CD8-positive, alpha-beta memory T cell (primary cell): ENCODE results near the gene KLK13. TPM values are rescaled to one million over a fixed set of nuclear protein-coding genes. Genes with fewer than 3 reads are reported as not detected.
A peak's percentile ranks its signal among the peaks of the same experiment; 100 is the strongest.

Source experiments
- CTCF ChIA-PET: fragments of 350-600 bp; sonication (Branson Sonifier 250); formaldehyde crosslinking; loops from one replicate; lab custom pipeline; 2021; ENCODE audit warnings: antibody characterized with exemption; lab: Charles Lee
- POLR2A ChIA-PET: fragments of 350-600 bp; sonication (Branson Sonifier 250); formaldehyde crosslinking; loops from one replicate; lab custom pipeline; 2021; ENCODE audit warnings: antibody characterized with exemption; lab: Charles Lee
- DNase-seq, 5 donors: peaks; one replicate each; pipeline versions ENCODE4 v3.0.0 to v3.0.0-alpha.2; 2020 to 2022; ENCODE audit warnings: mixed read lengths in 1 of 5
- H3K27ac ChIP-seq: one replicate; pipeline ENCODE4 v1.7.0; 2013; ENCODE audit warnings: low read depth, mild to moderate bottlenecking, low read length, moderate library complexity
- H3K27me3 ChIP-seq: 2 replicates; pipeline ENCODE4 v1.7.0; 2013; ENCODE audit warnings: low read length, mild to moderate bottlenecking; ENCODE audit not compliant: insufficient read depth, poor library complexity, severe bottlenecking
- H3K36me3 ChIP-seq: 2 replicates; pipeline ENCODE4 v1.7.0; 2013; ENCODE audit warnings: mild to moderate bottlenecking, low read length, moderate library complexity; ENCODE audit not compliant: insufficient read depth
- H3K4me1 ChIP-seq: 2 replicates; pipeline ENCODE4 v1.7.0; 2013; ENCODE audit warnings: mild to moderate bottlenecking, low read length, moderate library complexity; ENCODE audit not compliant: insufficient read depth
- H3K4me3 ChIP-seq: 2 replicates; pipeline ENCODE4 v1.7.0; 2013; ENCODE audit warnings: mild to moderate bottlenecking, low read length
- H3K9me3 ChIP-seq: 2 replicates; pipeline ENCODE4 v1.7.0; 2013; ENCODE audit warnings: mild to moderate bottlenecking, low read length
- H3K27ac Mint-ChIP-seq, 8 donors: one replicate each; pipeline ENCODE4 v1.8.0; 2020 to 2021; ENCODE audit warnings: mixed read lengths in 8 of 8, mild to moderate bottlenecking in 6 of 8, inconsistent platforms in 3 of 8, moderate library complexity in 3 of 8
- H3K27me3 Mint-ChIP-seq, 2 donors: one replicate each; pipeline ENCODE4 v1.8.0; 2020 to 2021; ENCODE audit warnings: mixed read lengths in 2 of 2, mild to moderate bottlenecking in 1 of 2, moderate library complexity in 1 of 2
- H3K36me3 Mint-ChIP-seq, 3 donors: one replicate each; pipeline ENCODE4 v1.8.0; 2020 to 2021; ENCODE audit warnings: mixed read lengths in 3 of 3, inconsistent platforms in 1 of 3, mild to moderate bottlenecking in 1 of 3
- H3K4me1 Mint-ChIP-seq, 3 donors: one replicate each; pipeline ENCODE4 v1.8.0; 2020 to 2021; ENCODE audit warnings: mixed read lengths in 3 of 3, inconsistent platforms in 1 of 3, mild to moderate bottlenecking in 1 of 3
- H3K4me3 Mint-ChIP-seq, 7 donors: one replicate each; pipeline ENCODE4 v1.8.0; 2020 to 2021; ENCODE audit warnings: mixed read lengths in 7 of 7, mild to moderate bottlenecking in 6 of 7, moderate library complexity in 4 of 7, inconsistent platforms in 2 of 7
- H3K9me3 Mint-ChIP-seq, 5 donors: one replicate each; pipeline ENCODE4 v1.8.0; 2020 to 2022; ENCODE audit warnings: mixed read lengths in 5 of 5, mild to moderate bottlenecking in 3 of 5, moderate library complexity in 2 of 5, inconsistent platforms in 1 of 5
- polyA plus RNA-seq: library from polyadenylated mRNA; unstranded; fragments of 300-500 nt; fragmentation: Illumina TruSeq; gene quantifications from one replicate; pipeline ENCODE4 v1.2.3, GENCODE V29; 2021
- total RNA-seq, 2 experiments: library from RNA; stranded (reverse); gene quantifications; one replicate each; pipeline ENCODE4 v1.2.3, GENCODE V29; 2021

The KLK13 gene
- total and polyA plus RNA-seq, 3 experiments from 2014 or later, result not detected

DNA sequence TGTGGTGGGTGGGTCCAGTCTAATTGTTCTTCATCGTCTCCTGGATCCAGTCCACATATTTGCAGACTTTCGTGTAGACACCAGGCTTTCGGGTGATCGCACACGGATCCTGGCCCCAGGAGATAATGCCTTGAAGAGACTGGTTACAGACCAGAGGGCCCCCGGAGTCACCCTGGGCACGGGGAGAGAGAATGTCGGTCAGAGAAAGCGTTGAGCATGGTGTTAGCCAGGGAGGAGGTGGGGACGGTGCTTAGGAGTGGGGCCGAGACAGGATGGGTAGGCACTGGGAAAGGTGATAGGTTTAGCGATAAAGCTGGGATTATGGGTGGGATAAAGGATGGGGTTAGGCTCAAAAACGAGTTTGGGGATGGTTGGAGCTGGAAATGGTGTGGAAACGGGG is 42.4 kb downstream of the KLK13 start:
- no peak overlapping the region for H3K4me3 ChIP-seq
- no peaks in the 10 kb centered on the region for H3K36me3 Mint-ChIP-seq
- H3K4me1 ChIP-seq, result peaks cover under 1% of the 10 kb centered on the region
- DNase-seq, result no peak
- H3K27ac ChIP-seq, result no peak overlapping the region
- H3K27me3 Mint-ChIP-seq, result peaks cover 46 to 54% of the 10 kb centered on the region in 2 donors
- peaks cover 17% of the 10 kb centered on the region for H3K27me3 ChIP-seq
- ChIA-PET CTCF (no interaction called here), POLR2A (no interaction called here)
- H3K27ac Mint-ChIP-seq, result peak overlapping the region in 1 of 8 donors; percentile 87
- no peaks in the 10 kb centered on the region for H3K9me3 ChIP-seq
- peaks cover 0 to 3% (median 0%) of the 10 kb centered on the region in 5 donors for H3K9me3 Mint-ChIP-seq
- no peak overlapping the region for H3K4me3 Mint-ChIP-seq
- H3K4me1 Mint-ChIP-seq, result peaks cover 8 to 10% (median 9%) of the 10 kb centered on the region in 3 donors
- H3K36me3 ChIP-seq, result no peaks in the 10 kb centered on the region

DNA sequence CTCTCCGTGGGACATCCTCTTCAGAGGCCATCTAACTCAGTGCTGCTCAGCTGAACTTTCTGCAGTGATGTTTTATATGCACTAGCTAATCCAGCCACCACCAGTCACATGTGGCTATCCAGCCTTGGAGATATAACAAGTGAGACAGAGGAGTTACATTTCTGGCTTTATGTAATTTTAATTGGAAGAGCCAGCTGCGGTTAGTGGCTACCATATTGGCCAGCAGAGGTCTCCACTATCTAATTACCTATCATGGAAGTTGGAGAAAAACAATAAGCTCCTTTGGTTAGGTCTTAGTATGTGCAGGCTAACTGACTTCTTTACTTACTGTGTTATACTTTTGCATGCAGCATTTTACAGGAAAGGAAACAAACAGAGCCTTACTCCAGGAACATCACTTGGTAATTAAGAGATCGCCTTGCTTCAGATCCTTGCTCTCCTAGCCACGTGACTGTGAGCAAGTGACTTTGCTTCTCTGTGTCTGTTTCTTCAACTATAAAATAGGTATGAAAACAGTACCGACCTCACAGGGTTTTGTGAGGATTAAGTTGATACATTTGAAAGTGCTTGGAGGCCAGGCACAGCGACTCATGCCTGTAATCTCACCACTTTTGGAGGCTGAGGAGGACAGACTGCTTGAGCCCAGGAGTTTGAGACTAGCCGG is 43.8 kb downstream of the KLK13 start:
- H3K4me1 Mint-ChIP-seq, result peaks cover 8 to 19% (median 14%) of the 10 kb centered on the region in 3 donors
- ChIA-PET CTCF (interaction anchor here (1.2 to 1.4 kb wide), 2 partner anchors 147 to 149 kb away, joined by 3 to 4 read pairs; no protein-coding TSS in a partner anchor), POLR2A (no interaction called here)
- H3K4me3 Mint-ChIP-seq, result no peak overlapping the region
- peaks cover 0 to 3% (median 2%) of the 10 kb centered on the region in 5 donors for H3K9me3 Mint-ChIP-seq
- DNase-seq, result no peak
- H3K27me3 Mint-ChIP-seq, result peaks cover 46 to 58% of the 10 kb centered on the region in 2 donors
- Histone ChIP-seq H3K27ac (no peak overlapping the region), H3K9me3 (no peaks in the 10 kb centered on the region), H3K4me3 (no peak overlapping the region), H3K27me3 (peaks cover 14% of the 10 kb centered on the region), H3K36me3 (no peaks in the 10 kb centered on the region), H3K4me1 (peaks cover 5% of the 10 kb centered on the region)
- H3K27ac Mint-ChIP-seq, result no peak overlapping the region
- H3K36me3 Mint-ChIP-seq, result no peaks in the 10 kb centered on the region

DNA sequence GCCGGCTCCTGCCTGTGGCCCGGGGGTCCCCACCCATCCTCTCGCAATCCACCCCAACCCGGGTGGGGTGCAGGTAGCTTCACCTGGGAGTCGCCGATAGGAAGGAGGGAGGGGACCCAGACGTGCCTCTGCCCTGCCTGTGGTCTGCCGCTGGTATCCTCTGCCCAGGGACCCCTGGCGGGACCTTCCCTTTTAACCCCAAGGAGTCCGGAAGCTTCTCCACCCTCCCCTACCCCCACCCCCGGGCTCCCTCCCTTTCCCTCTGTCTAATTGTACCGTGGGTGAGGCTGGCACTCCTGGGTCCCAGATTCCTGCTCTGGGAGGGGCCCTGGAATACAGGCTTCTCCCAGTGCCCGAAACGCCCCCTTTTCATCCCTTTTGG is 45.4 kb downstream of the KLK13 start, which contains the start of gene KLK10:
KLK10 (minus strand) TSS at position 166 of the 382 bp plus-strand sequence. CDS start 579 bp downstream, outside the sequence.
- H3K27ac ChIP-seq, result no peak within 1 kb of the TSS
- H3K36me3 Mint-ChIP-seq, result no peaks in the 10 kb centered on the region
- peaks cover 8 to 19% (median 16%) of the 10 kb centered on the region in 3 donors for H3K4me1 Mint-ChIP-seq
- ChIA-PET CTCF (no interaction called here), POLR2A (no interaction called here)
- peaks cover 47 to 64% of the 10 kb centered on the region in 2 donors for H3K27me3 Mint-ChIP-seq
- H3K36me3 ChIP-seq, result no peaks in the 10 kb centered on the region
- H3K9me3 ChIP-seq, result no peaks in the 10 kb centered on the region
- peak within 1 kb of the TSS in 6 of 7 donors; percentile 25 to 69 (median 55) for H3K4me3 Mint-ChIP-seq
- H3K4me1 ChIP-seq, result peaks cover 5% of the 10 kb centered on the region
- H3K27me3 ChIP-seq, result peaks cover 11% of the 10 kb centered on the region
- H3K27ac Mint-ChIP-seq, result peak within 1 kb of the TSS in 1 of 8 donors; percentile 12
- H3K4me3 ChIP-seq, result no peak within 1 kb of the TSS
- H3K9me3 Mint-ChIP-seq, result peaks cover 0 to 3% (median 2%) of the 10 kb centered on the region in 5 donors
- DNase-seq, result no peak

DNA sequence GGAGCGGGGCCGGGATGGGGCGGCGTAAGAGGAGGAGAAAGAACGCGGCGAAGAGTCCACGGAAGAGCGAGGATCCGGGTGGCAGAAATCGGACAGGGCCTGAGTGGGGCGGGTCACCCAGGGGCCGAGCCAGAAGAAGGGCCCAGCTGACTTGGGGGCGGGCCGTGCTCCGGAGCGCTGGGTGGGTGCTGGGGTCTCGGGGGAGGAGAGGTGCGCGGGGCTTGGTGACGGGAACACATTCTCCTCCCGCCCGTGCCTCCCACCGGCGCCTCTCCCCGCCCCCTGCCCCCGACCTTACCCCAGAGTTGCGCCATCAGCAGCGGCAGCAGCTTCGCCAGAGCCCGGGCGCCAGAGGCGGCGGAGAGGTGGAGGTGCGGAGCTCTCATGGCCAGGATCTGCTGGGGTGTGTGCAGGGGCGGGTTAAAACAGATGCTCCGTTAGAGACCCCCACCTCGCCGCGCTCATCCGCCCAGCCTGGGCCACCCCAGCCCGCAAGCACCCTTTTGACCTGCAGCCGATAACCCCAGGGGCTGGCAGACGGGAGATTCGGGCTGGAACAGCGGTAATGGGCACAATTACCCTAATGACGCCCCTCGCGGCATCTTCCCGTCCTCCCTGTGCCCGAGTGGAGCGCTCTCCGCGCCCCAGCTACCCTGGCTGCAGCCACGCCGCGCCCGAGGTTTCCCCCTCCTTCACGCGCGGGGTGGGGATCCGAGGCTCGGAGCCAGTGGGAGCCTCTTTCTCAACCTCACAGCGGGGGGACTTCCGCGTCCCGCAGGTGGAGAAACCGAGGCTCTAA is 45.9 kb downstream of the KLK13 start:
- ChIA-PET POLR2A (no interaction called here), CTCF (no interaction called here)
- Mint-ChIP-seq H3K27me3 (peaks cover 50 to 70% of the 10 kb centered on the region in 2 donors), H3K36me3 (peaks cover 0 to 3% (median 0%) of the 10 kb centered on the region in 3 donors), H3K27ac (no peak overlapping the region), H3K4me3 (peak overlapping the region in 5 of 7 donors; percentile 25 to 69 (median 51)), H3K9me3 (peaks cover 0 to 7% (median 2%) of the 10 kb centered on the region in 5 donors), H3K4me1 (peaks cover 8 to 19% (median 16%) of the 10 kb centered on the region in 3 donors)
- peaks cover 15% of the 10 kb centered on the region for H3K27me3 ChIP-seq
- DNase-seq, result no peak
- no peaks in the 10 kb centered on the region for H3K36me3 ChIP-seq
- H3K27ac ChIP-seq, result no peak overlapping the region
- H3K4me1 ChIP-seq, result peaks cover 5% of the 10 kb centered on the region
- no peaks in the 10 kb centered on the region for H3K9me3 ChIP-seq
- H3K4me3 ChIP-seq, result no peak overlapping the region

DNA sequence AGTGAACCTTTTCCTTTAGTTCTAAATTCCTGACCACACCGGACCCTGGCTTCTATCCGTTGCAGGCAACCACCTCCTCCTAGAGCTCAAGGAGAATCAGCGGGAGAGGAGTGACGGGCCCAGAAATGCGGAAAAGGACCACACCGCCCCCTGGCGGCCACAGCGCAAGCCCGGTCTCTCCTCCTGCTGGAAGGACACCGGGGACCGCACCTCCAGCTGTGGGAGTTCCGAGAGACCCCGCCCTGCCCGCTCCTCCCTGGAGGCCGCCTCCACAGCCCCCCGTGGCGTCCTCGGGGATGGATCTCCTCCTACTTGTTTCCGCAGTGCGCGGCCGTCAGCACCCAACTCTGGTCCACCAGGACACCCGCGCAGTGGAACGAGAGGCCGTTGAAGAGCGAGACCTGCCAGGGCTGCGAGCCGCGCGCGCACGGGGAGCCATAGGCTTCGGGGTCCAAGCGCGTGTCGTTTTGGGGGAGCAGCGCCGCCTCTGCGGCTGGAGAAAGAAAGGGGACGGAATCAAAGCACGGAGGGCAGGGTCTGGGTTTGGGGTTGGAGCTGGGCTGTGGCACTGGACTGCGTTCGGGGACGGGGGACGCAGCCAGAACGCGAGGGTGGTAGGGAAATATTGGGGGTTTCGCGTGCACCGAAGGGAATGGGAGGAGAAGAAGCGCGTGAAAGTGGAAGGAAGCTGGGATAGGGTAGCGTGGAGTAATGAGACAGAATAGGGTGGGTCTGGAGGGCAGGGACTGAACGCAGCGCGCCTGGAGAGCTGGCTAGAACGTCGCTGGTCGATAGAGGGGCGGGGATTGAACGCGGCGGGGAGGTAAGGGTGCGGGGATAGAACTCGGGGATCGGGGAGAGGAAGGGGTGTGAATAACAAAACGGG is 47.9 kb downstream of the KLK13 start:
- Mint-ChIP-seq H3K36me3 (peaks cover 0 to 6% (median 0%) of the 10 kb centered on the region in 3 donors), H3K9me3 (peaks cover 0 to 7% (median 2%) of the 10 kb centered on the region in 5 donors), H3K4me3 (peak overlapping the region in 3 of 7 donors; percentile 17 to 54 (median 37)), H3K27ac (peak overlapping the region in 1 of 8 donors; percentile 10), H3K27me3 (peaks cover 45 to 74% of the 10 kb centered on the region in 2 donors), H3K4me1 (peaks cover 8 to 19% (median 16%) of the 10 kb centered on the region in 3 donors)
- ChIA-PET CTCF (no interaction called here), POLR2A (no interaction called here)
- Histone ChIP-seq H3K4me1 (peaks cover 5% of the 10 kb centered on the region), H3K27me3 (peaks cover 11% of the 10 kb centered on the region), H3K27ac (no peak overlapping the region), H3K9me3 (no peaks in the 10 kb centered on the region), H3K36me3 (no peaks in the 10 kb centered on the region), H3K4me3 (no peak overlapping the region)
- peak in 4 of 5 donors; percentile 7 to 31 (median 22) for DNase-seq

DNA sequence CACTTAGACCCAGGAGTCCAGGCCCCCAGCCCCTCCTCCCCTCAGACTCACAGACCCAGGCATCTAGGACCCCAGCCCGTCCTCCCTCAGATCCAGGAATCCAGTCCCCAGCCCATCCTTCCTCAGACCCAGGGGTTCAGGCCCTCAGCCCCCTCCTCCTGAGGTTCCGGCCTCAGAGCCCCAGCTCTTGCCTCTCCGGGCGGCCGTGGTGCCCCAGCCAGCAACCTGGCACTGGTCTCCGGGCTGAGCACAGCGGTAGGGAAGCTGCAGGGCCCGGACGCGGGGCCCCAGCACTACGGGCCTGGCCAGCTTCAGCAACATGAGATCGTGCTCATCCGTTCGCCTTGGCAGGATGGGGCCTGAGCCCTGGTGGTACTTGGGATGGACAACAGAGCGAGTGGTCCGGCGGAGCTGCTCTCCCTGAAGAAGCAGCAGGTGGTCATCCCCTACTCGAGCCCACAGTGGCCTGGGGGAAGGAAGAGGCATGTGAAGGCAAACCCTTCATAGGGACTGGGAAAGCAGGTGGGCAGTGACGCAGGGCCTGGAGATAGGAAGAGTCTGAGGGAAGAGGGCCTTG is 49.1 kb downstream of the KLK13 start:
- Mint-ChIP-seq H3K9me3 (peaks cover 0 to 7% (median 2%) of the 10 kb centered on the region in 5 donors), H3K27me3 (peaks cover 37 to 67% of the 10 kb centered on the region in 2 donors), H3K36me3 (peaks cover 0 to 6% (median 0%) of the 10 kb centered on the region in 3 donors), H3K4me1 (peaks cover 8 to 19% (median 16%) of the 10 kb centered on the region in 3 donors), H3K4me3 (peak overlapping the region in 1 of 7 donors; percentile 39), H3K27ac (no peak overlapping the region)
- ChIA-PET CTCF (no interaction called here), POLR2A (no interaction called here)
- peaks cover 5% of the 10 kb centered on the region for H3K4me1 ChIP-seq
- no peak for DNase-seq
- peaks cover 11% of the 10 kb centered on the region for H3K27me3 ChIP-seq
- no peak overlapping the region for H3K27ac ChIP-seq
- no peak overlapping the region for H3K4me3 ChIP-seq
- H3K36me3 ChIP-seq, result no peaks in the 10 kb centered on the region
- H3K9me3 ChIP-seq, result no peaks in the 10 kb centered on the region

DNA sequence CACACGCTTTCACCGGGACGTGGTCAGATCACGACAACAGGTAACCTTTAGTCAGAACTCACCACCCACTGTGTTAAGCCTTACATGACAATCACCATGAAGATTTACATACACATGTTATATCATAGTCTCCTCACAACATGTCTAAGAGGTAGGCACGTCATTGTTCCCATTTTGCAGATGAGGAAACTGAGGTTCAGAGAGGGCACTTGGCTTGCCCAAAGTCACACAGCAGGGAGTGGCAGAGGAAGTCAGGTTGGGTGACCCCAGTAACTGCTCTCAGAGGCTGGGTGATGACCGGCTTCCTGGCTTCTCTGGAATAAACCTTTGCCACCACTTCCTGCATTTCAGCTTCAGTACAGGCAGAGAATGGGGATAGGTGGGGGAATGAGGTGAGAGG is 50.6 kb downstream of the KLK13 start:
- peaks cover 8 to 19% (median 13%) of the 10 kb centered on the region in 3 donors for H3K4me1 Mint-ChIP-seq
- POLR2A ChIA-PET, result no interaction called here
- Histone ChIP-seq H3K27ac (no peak overlapping the region), H3K36me3 (no peaks in the 10 kb centered on the region), H3K9me3 (no peaks in the 10 kb centered on the region), H3K27me3 (peaks cover 11% of the 10 kb centered on the region), H3K4me1 (peaks cover 5% of the 10 kb centered on the region), H3K4me3 (no peak overlapping the region)
- peaks cover 0 to 7% (median 2%) of the 10 kb centered on the region in 5 donors for H3K9me3 Mint-ChIP-seq
- H3K36me3 Mint-ChIP-seq, result peaks cover 0 to 6% (median 0%) of the 10 kb centered on the region in 3 donors
- no peak overlapping the region for H3K27ac Mint-ChIP-seq
- peaks cover 30 to 69% of the 10 kb centered on the region in 2 donors for H3K27me3 Mint-ChIP-seq
- CTCF ChIA-PET, result no interaction called here
- DNase-seq, result no peak
- no peak overlapping the region for H3K4me3 Mint-ChIP-seq
